Measurements from ENCODE around the gene MBOAT1. TPM values are rescaled to one million over a fixed set of nuclear protein-coding genes. Genes with fewer than 3 reads are reported as not detected.

Gene MBOAT1
- total RNA-seq, 1 donor from 2014 or later: 14.8 TPM

- DNase-seq (ENCODE audit: low read depth in 2 of 2): no peak
Measured at GRCh38 chr6:20137837-20138236, 74.4 kb downstream of the MBOAT1 start.

GRCh38 chr6:20137240-20137639, 75.0 kb downstream of the MBOAT1 start:
- DNase-seq (ENCODE audit: low read depth in 2 of 2): no peak

- no peak for DNase-seq (ENCODE audit: low read depth in 2 of 2)
Measured at GRCh38 chr6:20135677-20136268, 76.5 kb downstream of the MBOAT1 start.

GRCh38 chr6:20134613-20135012, 77.7 kb downstream of the MBOAT1 start:
- no peak for DNase-seq (ENCODE audit: low read depth in 2 of 2)

- DNase-seq (ENCODE audit: low read depth in 2 of 2): no peak
Measured at GRCh38 chr6:20129290-20130088, 82.8 kb downstream of the MBOAT1 start.

GRCh38 chr6:20128018-20128417, 84.3 kb downstream of the MBOAT1 start:
- DNase-seq (ENCODE audit: low read depth in 2 of 2): no peak

- peak; percentile 74 to 97 for DNase-seq (ENCODE audit: low read depth in 2 of 2)
Measured at GRCh38 chr6:20126789-20127653, 85.2 kb downstream of the MBOAT1 start.

- no peak for DNase-seq (ENCODE audit: low read depth in 2 of 2)
Measured at GRCh38 chr6:20126102-20126752, 86.0 kb downstream of the MBOAT1 start.

GRCh38 chr6:20124545-20124944, 87.7 kb downstream of the MBOAT1 start:
- no peak for DNase-seq (ENCODE audit: low read depth in 2 of 2)

- DNase-seq (ENCODE audit: low read depth in 2 of 2): no peak
Measured at GRCh38 chr6:20119485-20119884, 92.8 kb downstream of the MBOAT1 start.

- no peak for DNase-seq (ENCODE audit: low read depth in 2 of 2)
Measured at GRCh38 chr6:20118892-20119291, 93.4 kb downstream of the MBOAT1 start.

GRCh38 chr6:20117474-20117873, 94.8 kb downstream of the MBOAT1 start:
- DNase-seq (ENCODE audit: low read depth in 2 of 2): no peak

- no peak for DNase-seq (ENCODE audit: low read depth in 2 of 2)
Measured at GRCh38 chr6:20116792-20117191, 95.5 kb downstream of the MBOAT1 start.

- no peak for DNase-seq (ENCODE audit: low read depth in 2 of 2)
Measured at GRCh38 chr6:20115246-20115980, 96.9 kb downstream of the MBOAT1 start.

- DNase-seq (ENCODE audit: low read depth in 2 of 2): no peak
Measured at GRCh38 chr6:20113649-20114224, 98.5 kb downstream of the MBOAT1 start.

GRCh38 chr6:20112841-20113240, 99.4 kb downstream of the MBOAT1 start:
- no peak for DNase-seq (ENCODE audit: low read depth in 2 of 2)

GRCh38 chr6:20112241-20112640, 100.0 kb downstream of the MBOAT1 start:
- no peak for DNase-seq (ENCODE audit: low read depth in 2 of 2)

- DNase-seq (ENCODE audit: low read depth in 2 of 2): no peak
Measured at GRCh38 chr6:20110478-20110877, 101.8 kb downstream of the MBOAT1 start.

- no peak for DNase-seq (ENCODE audit: low read depth in 2 of 2)
Measured at GRCh38 chr6:20109526-20109925, 102.7 kb downstream of the MBOAT1 start.

GRCh38 chr6:20105838-20106237, 106.4 kb downstream of the MBOAT1 start:
- no peak for DNase-seq (ENCODE audit: low read depth in 2 of 2)

- DNase-seq (ENCODE audit: low read depth in 2 of 2): no peak
Measured at GRCh38 chr6:20104696-20105095, 107.6 kb downstream of the MBOAT1 start.
